ENCODE results near the gene BFSP2.

GRCh38 chr3:133453383-133453782 is 53.5 kb downstream of the BFSP2 start:
- TF ChIP-seq CTCF (IDR thresholded peaks at IDR 0.05) (no peak), POLR2A (IDR thresholded peaks at IDR 0.05) (no peak)
